Posterior vena cava (tissue), 2 donors: ENCODE measurements around the gene ABCB6. TPM values are rescaled to one million over a fixed set of nuclear protein-coding genes. Genes with fewer than 3 reads are reported as not detected.
"Not testable (repeated sequence)": the region's sequence is repeated elsewhere in the genome, so short reads cannot be mapped to it uniquely, and the experiment has no call there.

Experiments
- DNase-seq: peaks from one replicate; pipeline ENCODE4 v3.0.0-alpha.2; 2020; ENCODE audit warnings: low spot score
- intact Hi-C, 2 donors: fragments of 100-400 bp; cut with DNase I; formaldehyde crosslinking; loops; one replicate each; pipeline versions ENCODE4 v1.14.1 to v1.14.2; 2022 to 2023
- long read RNA-seq, 2 donors: library from polyadenylated mRNA; unstranded; transcript quantifications; one replicate each; pipeline ENCODE4 v2.0.0, GENCODE V29; 2020 to 2021
- total RNA-seq, 2 donors: library from RNA; stranded (reverse); fragmentation: NEBNext Ultra II Directional; extraction: Animal tissue kit (Norgen Biotek cat#: 25700); gene quantifications; one replicate each; pipeline ENCODE4 v1.2.1, GENCODE V29; 2021
- donor health status: DM: yes; HTN: yes; CAD: no.
- donor health status: DM: yes; HTN: yes; CAD: no.

Gene ABCB6
- 10 to 100 TPM; 16.0 to 24.2 TPM for total RNA-seq
- long read RNA-seq, donor 1, transcript ABCB6-201 (19 exons, 3,045 nt): major isoform, 16 of 26 reads
- long read RNA-seq, donor 1, partial matches to known transcripts: 4 of 26 reads
- long read RNA-seq, donor 1, other reads (novel, unspliced or antisense): 5 of 26 reads
- long read RNA-seq, donor 2, transcript ABCB6-201 (19 exons, 3,045 nt): major isoform, 56 of 76 reads
- long read RNA-seq, donor 2, partial matches to known transcripts: 5 of 76 reads
- long read RNA-seq, donor 2, other reads (novel, unspliced or antisense): 12 of 76 reads

GRCh38 chr2:219218732-219219701 lies at the start of gene ABCB6:
ABCB6 (minus strand) TSS chr2:219218958; CDS start chr2:219218673, 285 bp downstream.
- intact Hi-C loops: loop anchor here in 1 of 2 donors (5.0 kb wide), 1 partner anchor 42 kb away; the partner anchor contains the start of genes CNPPD1 and RETREG2
- DNase-seq: peak; percentile 99

- DNase-seq: no peak
- intact Hi-C loops: no loop called here
These were observed 49.5 kb upstream of the ABCB6 start for GRCh38 chr2:219268294-219268693.

- no peak for DNase-seq
- intact Hi-C loops: no loop called here
These were observed 48.1 kb upstream of the ABCB6 start for GRCh38 chr2:219266886-219267285.

GRCh38 chr2:219266232-219266631 lies 47.5 kb upstream of the ABCB6 start:
- DNase-seq: no peak
- intact Hi-C loops: no loop called here

- no peak for DNase-seq
- intact Hi-C loops: no loop called here
These were observed 42.5 kb upstream of the ABCB6 start for GRCh38 chr2:219261024-219261855.

GRCh38 chr2:219258942-219259341 lies 40.2 kb upstream of the ABCB6 start:
- intact Hi-C loops, DNase-seq: not testable (repeated sequence)

- intact Hi-C loops: no loop called here
- peak; percentile 78 for DNase-seq
These were observed 35.9 kb upstream of the ABCB6 start for GRCh38 chr2:219254590-219255201.

- intact Hi-C loops: no loop called here
These were observed 35.2 kb upstream of the ABCB6 start, which contains the start of gene TUBA4A for GRCh38 chr2:219253753-219254589. TUBA4A (minus strand) TSS chr2:219253918; CDS start chr2:219253858, 60 bp downstream.

GRCh38 chr2:219252900-219253752 lies 34.4 kb upstream of the ABCB6 start, which contains the start of gene TUBA4B:
TUBA4B (plus strand) TSS chr2:219253243; CDS start chr2:219253408, 165 bp downstream.
- peak; percentile 84 for DNase-seq
- intact Hi-C loops: no loop called here

More at GRCh38 chr2:219253753-219254589, 35.2 kb upstream of the ABCB6 start, which contains the start of gene TUBA4A:
- peak; percentile 95 for DNase-seq

GRCh38 chr2:219252570-219252899 lies 33.8 kb upstream of the ABCB6 start:
- DNase-seq: peak; percentile 79
- intact Hi-C loops: no loop called here

GRCh38 chr2:219252084-219252483 lies 33.3 kb upstream of the ABCB6 start:
- peak; percentile 72 for DNase-seq
- intact Hi-C loops: no loop called here

GRCh38 chr2:219251656-219252055 lies 32.9 kb upstream of the ABCB6 start:
- intact Hi-C loops: no loop called here
- peak; percentile 36 for DNase-seq

GRCh38 chr2:219250049-219250781 lies 31.5 kb upstream of the ABCB6 start:
- intact Hi-C loops: no loop called here

GRCh38 chr2:219249203-219249980 lies 30.6 kb upstream of the ABCB6 start:
- intact Hi-C loops: no loop called here
- no peak for DNase-seq

More at GRCh38 chr2:219250049-219250781, 31.5 kb upstream of the ABCB6 start:
- DNase-seq: no peak

GRCh38 chr2:219248845-219249202 lies 30.1 kb upstream of the ABCB6 start:
- intact Hi-C loops: no loop called here
- DNase-seq: no peak
